Fibroblast of the aortic adventitia (primary cell): ENCODE data around the gene CLUH. TPM values are rescaled to one million over a fixed set of nuclear protein-coding genes. Genes with fewer than 3 reads are reported as not detected.

Experiments
- DNase-seq: peaks from one replicate; pipeline ENCODE4 v3.0.0-alpha.2; 2010; ENCODE audit warnings: low read depth
- H3K4me3 ChIP-seq: 2 replicates; pipeline ENCODE4 v1.5.1; 2011; ENCODE audit warnings: low read depth, mild to moderate bottlenecking, control low read depth, low read length, moderate library complexity
- total RNA-seq: library from RNA; depleted of rRNA; stranded (reverse); fragments of >200 nt; gene quantifications from 2 replicates; pipeline ENCODE4 v1.2.3, GENCODE V29; 2012; ENCODE audit warnings: low replicate concordance
- TF ChIP-seq, protein P1 (sequence below): IDR thresholded peaks from 2 replicates; pipeline ENCODE4 v1.5.1; 2011; ENCODE audit warnings: mild to moderate bottlenecking, low read length, control low read depth, inconsistent platforms; ENCODE audit not compliant: insufficient read depth

The CLUH gene
- total RNA-seq, 1 donor, result 39.1 TPM

DNA sequence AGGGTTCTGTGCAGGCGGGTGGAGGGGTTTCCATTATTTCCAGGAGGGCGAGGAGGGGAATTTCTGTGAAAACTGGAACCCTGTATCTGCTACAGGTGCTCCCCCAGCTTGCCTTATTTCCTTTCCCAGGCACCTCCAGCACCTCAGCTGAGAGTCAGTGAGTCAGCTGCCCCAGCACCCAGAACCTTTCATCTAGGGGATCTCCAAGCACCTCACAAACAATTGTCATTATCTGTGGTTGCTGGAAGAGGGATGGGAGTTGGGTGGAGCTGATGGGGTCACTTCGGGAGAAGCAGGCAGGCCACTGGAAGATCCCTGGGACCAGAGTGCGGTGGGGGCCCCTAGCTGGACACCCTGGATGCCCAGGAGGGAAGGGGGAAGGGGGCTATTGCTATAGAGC, 10.0 kb upstream of the CLUH start:
- H3K4me3 ChIP-seq, result no peak overlapping the region
- TF ChIP-seq, protein P1, sequence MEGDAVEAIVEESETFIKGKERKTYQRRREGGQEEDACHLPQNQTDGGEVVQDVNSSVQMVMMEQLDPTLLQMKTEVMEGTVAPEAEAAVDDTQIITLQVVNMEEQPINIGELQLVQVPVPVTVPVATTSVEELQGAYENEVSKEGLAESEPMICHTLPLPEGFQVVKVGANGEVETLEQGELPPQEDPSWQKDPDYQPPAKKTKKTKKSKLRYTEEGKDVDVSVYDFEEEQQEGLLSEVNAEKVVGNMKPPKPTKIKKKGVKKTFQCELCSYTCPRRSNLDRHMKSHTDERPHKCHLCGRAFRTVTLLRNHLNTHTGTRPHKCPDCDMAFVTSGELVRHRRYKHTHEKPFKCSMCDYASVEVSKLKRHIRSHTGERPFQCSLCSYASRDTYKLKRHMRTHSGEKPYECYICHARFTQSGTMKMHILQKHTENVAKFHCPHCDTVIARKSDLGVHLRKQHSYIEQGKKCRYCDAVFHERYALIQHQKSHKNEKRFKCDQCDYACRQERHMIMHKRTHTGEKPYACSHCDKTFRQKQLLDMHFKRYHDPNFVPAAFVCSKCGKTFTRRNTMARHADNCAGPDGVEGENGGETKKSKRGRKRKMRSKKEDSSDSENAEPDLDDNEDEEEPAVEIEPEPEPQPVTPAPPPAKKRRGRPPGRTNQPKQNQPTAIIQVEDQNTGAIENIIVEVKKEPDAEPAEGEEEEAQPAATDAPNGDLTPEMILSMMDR, result no peak
- no peak for DNase-seq

DNA sequence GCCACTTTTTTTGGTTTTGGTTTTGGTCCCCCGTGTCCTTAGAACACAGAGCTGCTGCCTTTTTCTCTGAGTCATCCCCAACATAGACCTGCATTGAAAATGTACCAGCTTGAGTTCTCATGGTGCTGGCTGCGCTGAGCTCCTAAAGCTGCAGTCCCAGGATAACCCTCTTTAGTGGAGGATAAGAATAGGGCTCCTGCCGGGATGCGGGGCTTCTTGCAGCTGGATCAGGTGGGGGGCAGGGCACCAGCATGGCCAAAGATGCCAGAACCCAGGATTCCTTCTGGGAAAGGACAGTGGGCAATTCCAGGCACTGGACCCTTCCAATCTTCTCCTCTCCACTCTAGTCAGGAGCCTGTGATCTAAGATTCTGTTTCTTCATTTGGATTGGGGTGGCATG, 8.3 kb upstream of the CLUH start:
- TF ChIP-seq, protein P1, result no peak
- no peak overlapping the region for H3K4me3 ChIP-seq
- no peak for DNase-seq

DNA sequence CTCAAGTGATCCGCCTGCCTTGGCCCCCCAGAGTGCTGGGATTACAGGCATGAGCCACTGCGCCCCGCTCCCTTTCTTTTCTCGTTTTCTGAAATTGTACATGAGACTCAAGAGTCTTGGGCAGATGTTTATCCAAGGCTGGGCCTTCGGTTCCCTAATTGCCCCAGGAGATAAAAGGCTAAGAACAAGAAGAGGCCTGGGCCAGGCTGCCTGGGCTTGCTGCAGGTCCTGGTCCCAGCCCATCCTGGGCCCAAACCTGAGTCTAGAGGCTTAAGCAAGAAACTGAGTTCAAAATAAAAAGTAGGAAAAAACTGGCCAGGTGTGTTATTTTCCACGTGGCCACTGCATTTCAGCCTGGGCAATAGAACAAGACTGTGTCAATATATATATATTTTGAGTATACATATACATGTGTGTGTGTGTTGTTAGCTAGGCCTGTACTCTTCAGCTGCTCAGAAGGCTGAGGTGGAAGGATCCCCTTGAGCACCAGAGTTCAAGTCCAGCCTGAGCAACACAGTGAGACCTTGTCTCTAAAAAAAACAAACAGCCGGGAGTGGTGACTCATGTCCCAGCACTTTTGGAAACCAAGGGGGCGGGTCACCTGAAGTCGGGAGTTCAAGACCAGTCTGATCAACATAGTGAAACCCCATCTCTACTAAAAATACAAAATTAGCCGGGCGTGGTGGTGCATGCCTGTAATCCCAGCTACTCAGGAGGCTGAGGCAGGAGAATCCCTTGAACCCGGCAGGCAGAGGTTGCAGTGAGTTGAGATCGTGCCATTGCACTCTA, 6.8 kb upstream of the CLUH start:
- DNase-seq, result no peak
- no peak overlapping the region for H3K4me3 ChIP-seq
- TF ChIP-seq, protein P1, result no peak

DNA sequence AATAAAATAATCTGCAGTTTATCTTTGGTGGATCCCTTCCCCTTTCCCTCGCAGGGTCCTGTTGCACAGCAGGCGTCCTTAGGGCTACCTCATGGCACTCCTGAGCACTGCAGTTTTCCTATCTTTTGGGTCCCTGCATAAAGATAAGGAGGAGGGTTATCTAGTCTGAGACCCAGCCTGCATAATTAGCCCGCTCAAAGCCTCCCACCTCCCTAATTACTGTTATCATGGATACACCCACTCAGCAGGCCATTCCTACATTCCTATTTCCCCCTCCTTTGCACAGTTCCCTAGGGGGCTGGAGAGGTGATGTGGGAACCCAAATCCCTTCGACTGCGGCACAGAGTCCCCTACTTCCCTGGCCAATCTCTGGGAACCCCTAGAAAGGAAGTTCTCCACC, 5.1 kb upstream of the CLUH start:
- DNase-seq, result no peak
- TF ChIP-seq, protein P1, result no peak
- H3K4me3 ChIP-seq, result no peak overlapping the region

DNA sequence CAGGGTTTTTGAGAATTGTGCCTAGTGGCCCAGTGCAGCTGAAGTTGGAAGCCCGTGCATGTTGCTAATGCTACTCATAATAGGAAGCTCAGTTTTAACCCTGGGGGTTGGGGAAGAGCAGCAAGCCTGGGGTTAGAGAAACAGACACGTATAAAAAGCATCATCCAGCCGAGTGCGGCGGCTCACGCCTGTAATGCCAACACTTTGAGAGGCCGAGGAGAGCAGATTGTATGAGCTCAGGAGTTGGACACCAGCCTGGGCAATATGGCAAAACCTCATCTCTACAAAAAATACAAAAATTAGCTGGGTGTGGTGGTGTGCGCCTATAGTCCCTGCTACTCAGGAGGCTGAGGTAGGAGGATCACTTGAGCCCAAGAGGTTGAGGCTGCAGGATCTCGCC, 2.3 kb upstream of the CLUH start:
- no peak for DNase-seq
- TF ChIP-seq, protein P1, result no peak
- no peak overlapping the region for H3K4me3 ChIP-seq

DNA sequence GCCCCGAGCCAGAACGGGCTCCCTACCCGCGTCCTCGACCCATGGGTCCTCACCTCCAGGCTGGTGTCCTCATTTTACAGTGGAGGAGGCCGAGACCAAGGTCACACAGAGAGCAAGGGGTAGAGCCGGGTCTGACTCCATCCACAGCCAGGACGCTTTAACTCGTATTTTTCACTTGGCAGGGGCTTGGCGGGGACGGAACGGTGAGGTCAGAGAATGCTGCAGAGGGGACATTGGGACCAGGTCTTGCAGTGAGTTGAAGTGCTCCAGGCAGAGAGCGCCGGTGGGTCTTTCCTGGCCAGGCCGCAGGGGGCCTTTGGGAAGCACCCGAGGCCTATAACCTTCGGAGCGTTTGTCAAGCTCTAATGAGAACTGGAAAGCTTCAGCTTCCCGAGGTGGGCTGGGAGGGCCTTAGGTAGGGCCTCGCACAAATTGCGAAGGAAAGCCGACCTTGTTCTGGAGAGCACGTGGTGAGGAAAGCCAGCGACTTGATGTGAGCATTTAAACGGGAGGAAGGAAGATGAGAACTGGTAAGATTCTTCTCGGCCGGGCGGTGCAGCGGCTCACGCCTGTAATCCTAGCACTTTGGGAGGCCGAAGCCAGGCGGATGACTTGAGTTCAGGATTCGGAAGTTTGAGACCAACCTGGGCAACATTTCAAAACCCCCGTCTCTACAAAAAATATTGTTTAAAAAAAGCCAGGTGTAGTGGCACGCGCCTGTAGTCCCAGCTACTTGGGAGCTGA, 908 bp upstream of the CLUH start:
- TF ChIP-seq, protein P1, result no peak
- peak overlapping the region; percentile 75 for H3K4me3 ChIP-seq
- DNase-seq, result no peak
